HEK293 (cell line): ENCODE results near the gene RTKN.
A peak's percentile ranks its signal among the peaks of the same experiment; 100 is the strongest.
"Not testable (repeated sequence)": the region's sequence is repeated elsewhere in the genome, so short reads cannot be mapped to it uniquely, and the experiment has no call there.

Experiments
- CTCF ChIA-PET: fragments of 350-600 bp; formaldehyde crosslinking; extraction: SDS; loops from one replicate; lab custom pipeline; 2021; ENCODE audit warnings: antibody characterized with exemption; lab: Yijun Ruan, JAX
- POLR2A ChIA-PET: fragments of 300-600 bp; formaldehyde crosslinking; extraction: SDS; loops from one replicate; lab custom pipeline; 2020; ENCODE audit warnings: antibody characterized with exemption, inconsistent platforms; lab: Yijun Ruan, JAX
- H3K27ac ChIP-seq: fragments of 200-500 bp; sonication (Bioruptor generic); 2 replicates; pipeline ENCODE4 v1.5.1; 2014; ENCODE audit warnings: low read depth, low read length, control low read depth, inconsistent platforms; ENCODE audit errors: extremely low read depth
- H3K36me3 ChIP-seq, 2 experiments: fragments of 200-500 bp in 1 of 2; sonication (Bioruptor generic) in 1 of 2; 1 replicate in 1 of 2; 2 replicates in 1 of 2; pipeline ENCODE4 v1.5.1; 2014 to 2017; ENCODE audit warnings: inconsistent platforms in 2 of 2, low read length in 2 of 2; ENCODE audit not compliant: control insufficient read depth in 2 of 2, insufficient read depth in 1 of 2
- H3K4me1 ChIP-seq: fragments of 200-500 bp; sonication (Bioruptor generic); 2 replicates; pipeline ENCODE4 v1.5.1; 2014; ENCODE audit warnings: mild to moderate bottlenecking, low read length, inconsistent platforms; ENCODE audit not compliant: control insufficient read depth, insufficient read depth
- H3K4me3 ChIP-seq: 2 replicates; pipeline ENCODE4 v1.5.1; 2011; ENCODE audit warnings: low read depth, mild to moderate bottlenecking, control low read depth, low read length, moderate library complexity
- H3K9me3 ChIP-seq: fragments of 200-500 bp; sonication (Bioruptor generic); 2 replicates; pipeline ENCODE4 v1.5.1; 2014; ENCODE audit warnings: low read depth, low read length, inconsistent platforms; ENCODE audit not compliant: control insufficient read depth, insufficient read depth
- FEZF1 ChIP-seq: fragments of 450-650 bp; formaldehyde crosslinking; IDR thresholded peaks from 2 replicates; pipeline ENCODE4 v1.5.1; 2016; ENCODE audit warnings: missing biosample characterization, missing genetic modification characterization
- PRDM1 ChIP-seq: fragments of 450-650 bp; formaldehyde crosslinking; IDR thresholded peaks from 2 replicates; pipeline ENCODE4; 2016; ENCODE audit warnings: missing biosample characterization, missing genetic modification characterization
- SCRT1 ChIP-seq: fragments of 450-650 bp; formaldehyde crosslinking; IDR thresholded peaks from 2 replicates; pipeline ENCODE4 v1.5.1; 2016; ENCODE audit warnings: missing biosample characterization, missing genetic modification characterization, borderline replicate concordance
- TCF7L2 ChIP-seq: IDR thresholded peaks from 2 replicates; pipeline ENCODE4 v1.6.1; 2011; ENCODE audit warnings: low read depth, mild to moderate bottlenecking, inconsistent platforms, low read length, moderate library complexity, borderline replicate concordance
- ZFP69B ChIP-seq: fragments of 450-650 bp; formaldehyde crosslinking; IDR thresholded peaks from 2 replicates; pipeline ENCODE4 v1.5.1; 2016; ENCODE audit warnings: missing biosample characterization, missing genetic modification characterization
- ZNF114 ChIP-seq: fragments of 450-650 bp; formaldehyde crosslinking; IDR thresholded peaks from 2 replicates; pipeline ENCODE4 v1.5.0; 2017; ENCODE audit warnings: missing biosample characterization, missing genetic modification characterization
- ZNF121 ChIP-seq: fragments of 450-650 bp; formaldehyde crosslinking; IDR thresholded peaks from 2 replicates; pipeline ENCODE4 v1.5.1; 2016; ENCODE audit warnings: missing biosample characterization, missing genetic modification characterization
- ZNF138 ChIP-seq: fragments of 450-650 bp; formaldehyde crosslinking; IDR thresholded peaks from 2 replicates; pipeline ENCODE4 v1.5.1; 2016; ENCODE audit warnings: missing biosample characterization, missing genetic modification characterization, borderline replicate concordance
- ZNF169 ChIP-seq: fragments of 450-650 bp; formaldehyde crosslinking; IDR thresholded peaks from 2 replicates; pipeline ENCODE4 v1.5.1; 2016; ENCODE audit warnings: missing biosample characterization, missing genetic modification characterization
- ZNF335 ChIP-seq: fragments of 450-650 bp; formaldehyde crosslinking; conservative IDR thresholded peaks from 2 replicates; pipeline ENCODE4 v1.5.1; 2016; ENCODE audit warnings: missing biosample characterization, missing genetic modification characterization
- ZNF48 ChIP-seq: fragments of 450-650 bp; formaldehyde crosslinking; IDR thresholded peaks from 2 replicates; pipeline ENCODE4 v1.5.1; 2016; ENCODE audit warnings: missing biosample characterization, missing genetic modification characterization
- ZNF501 ChIP-seq: fragments of 450-650 bp; formaldehyde crosslinking; IDR thresholded peaks from 2 replicates; pipeline ENCODE4 v1.5.1; 2016; ENCODE audit warnings: missing biosample characterization, missing genetic modification characterization
- ZNF529 ChIP-seq: fragments of 450-650 bp; formaldehyde crosslinking; IDR thresholded peaks from 2 replicates; pipeline ENCODE4 v1.5.1; 2017; ENCODE audit warnings: missing genetic modification characterization, missing biosample characterization; ENCODE audit not compliant: insufficient replicate concordance
- ZNF621 ChIP-seq: fragments of 450-650 bp; formaldehyde crosslinking; IDR thresholded peaks from 2 replicates; pipeline ENCODE4 v1.5.1; 2017; ENCODE audit warnings: missing biosample characterization, missing genetic modification characterization
- ZNF623 ChIP-seq: fragments of 450-650 bp; formaldehyde crosslinking; IDR thresholded peaks from 2 replicates; pipeline ENCODE4 v1.5.1; 2016; ENCODE audit warnings: missing biosample characterization, missing genetic modification characterization
- ZNF664 ChIP-seq: fragments of 450-650 bp; formaldehyde crosslinking; IDR thresholded peaks from 2 replicates; pipeline ENCODE4 v1.5.1; 2016; ENCODE audit warnings: missing biosample characterization, missing genetic modification characterization
- ZNF707 ChIP-seq: fragments of 450-650 bp; formaldehyde crosslinking; IDR thresholded peaks from 2 replicates; pipeline ENCODE4 v1.5.1; 2016; ENCODE audit warnings: missing biosample characterization, missing genetic modification characterization
- TF ChIP-seq, protein P1 (sequence below): fragments of 450-650 bp; formaldehyde crosslinking; IDR thresholded peaks from 2 replicates; pipeline ENCODE4 v1.5.1; 2017; ENCODE audit warnings: missing biosample characterization, missing genetic modification characterization

The RTKN gene

DNA sequence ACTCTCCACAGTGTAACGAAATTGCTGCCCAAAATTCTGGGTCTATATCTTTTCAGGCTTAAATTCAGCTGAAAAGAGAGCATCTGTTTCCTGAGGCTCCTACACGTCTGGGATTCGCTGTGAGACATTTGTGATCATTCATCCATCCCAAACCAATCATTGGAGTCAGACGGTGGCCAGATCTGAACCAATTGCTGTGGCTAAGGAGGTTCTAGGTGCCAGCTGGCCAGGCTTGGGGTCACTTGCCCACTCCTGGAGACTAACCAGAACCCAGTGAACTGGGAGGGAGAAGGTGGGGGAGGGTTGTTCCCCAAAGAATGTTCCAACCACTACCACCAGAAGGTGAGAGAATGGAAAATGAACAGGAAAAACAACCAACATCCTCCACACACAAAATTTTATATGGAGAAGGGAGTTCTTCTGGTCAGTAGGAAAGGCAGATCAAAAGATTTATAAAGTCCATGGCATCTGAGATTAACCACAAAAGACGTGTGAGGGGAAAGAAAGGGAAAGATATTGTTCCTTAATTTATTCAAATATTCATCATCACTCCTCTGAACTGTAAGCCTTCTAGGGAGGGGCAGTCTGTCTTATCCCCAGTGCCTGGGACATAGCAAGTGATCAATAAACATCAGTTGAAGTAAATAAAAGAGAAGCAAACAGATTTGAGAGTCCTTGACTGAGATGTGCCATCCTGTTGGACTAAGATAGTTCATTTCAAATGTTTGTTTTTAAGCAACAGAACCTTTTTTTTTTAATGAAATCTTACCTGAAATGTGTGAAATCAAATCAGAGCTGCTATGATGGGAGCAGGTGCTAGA, 3.0 kb upstream of the RTKN start:
- ChIA-PET CTCF (interaction anchor here (0.6 kb wide), 2 partner anchors 13 to 669 kb away, joined by 3 read pairs; no protein-coding TSS in a partner anchor), POLR2A (interaction anchor here (0.8 kb wide), 1 partner anchor 13 kb away, joined by 4 read pairs; the partner anchor contains the start of gene WBP1)
- Histone ChIP-seq H3K27ac (no peak overlapping the region), H3K9me3 (no peaks in the 10 kb centered on the region), H3K4me1 (peaks cover 7% of the 10 kb centered on the region)
- TF ChIP-seq ZNF664 (tag by site-specific recombination) (0 out of 2 replicates have a peak, but pooled peaks have one; percentile 9), FEZF1 (tag by site-specific recombination) (peak; percentile 27; the same call in 1 of the 2 replicates), ZNF707 (tag by site-specific recombination) (no peak)
- TF ChIP-seq, all 188 proteins: peak for 2
- H3K36me3 ChIP-seq, result peaks cover 0 to 2% of the 10 kb centered on the region in 2 experiments; a peak in 1 of 3 replicates
- H3K4me3 ChIP-seq, result no peak overlapping the region; the same call in 1 of the 2 replicates

DNA sequence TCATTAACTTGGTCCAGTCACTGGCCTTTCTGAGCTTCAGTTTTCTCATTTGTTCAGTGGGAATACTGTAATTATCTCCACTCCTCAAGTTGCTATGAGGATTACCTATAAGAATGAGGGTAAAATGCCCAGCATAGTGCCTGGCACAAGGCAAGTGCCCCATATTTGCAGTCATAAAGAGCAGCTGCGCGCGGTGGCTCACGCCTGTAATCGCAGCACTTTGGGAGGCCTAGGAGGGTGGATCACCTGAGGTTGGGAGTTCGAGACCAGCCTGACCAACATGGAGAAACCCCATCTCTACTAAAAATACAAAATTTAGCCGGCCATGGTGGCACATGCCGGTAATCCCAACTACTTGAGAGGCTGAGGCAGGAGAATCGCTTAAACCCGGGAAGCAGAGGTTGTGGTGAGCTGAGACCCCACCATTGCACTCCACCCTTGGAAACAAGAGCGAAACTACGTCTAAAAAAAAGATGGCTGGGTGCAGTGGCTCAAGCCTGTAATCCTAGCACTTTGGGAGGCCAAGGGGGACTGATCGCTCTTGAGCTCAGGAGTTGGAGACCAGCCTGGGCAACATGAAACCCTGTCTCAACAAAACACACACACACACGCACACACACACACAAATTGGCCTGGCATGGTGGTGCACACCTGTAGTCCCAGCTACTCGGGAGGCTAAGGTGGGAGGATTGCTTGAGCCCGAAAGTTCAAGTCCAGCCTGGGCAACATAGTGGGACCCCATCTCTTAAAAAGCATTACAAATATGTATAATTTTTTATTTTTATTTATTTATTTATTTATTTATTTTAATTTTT, 953 bp upstream of the RTKN start:
- CTCF ChIA-PET, result interaction anchor here (0.7 to 1.1 kb wide), 4 partner anchors 12 to 157 kb away, joined by 3 to 4 read pairs (median 3); no protein-coding TSS in a partner anchor
- not testable (repeated sequence) for H3K9me3 ChIP-seq, H3K4me1 ChIP-seq
- POLR2A ChIA-PET, result interaction anchor here (0.6 to 1.7 kb wide), 3 partner anchors 10 to 15 kb away, joined by 3 to 7 read pairs (median 4); partner anchors contain the start of gene INO80B
- Histone ChIP-seq H3K4me3 (peak overlapping the region; percentile 56), H3K36me3 (peaks cover 0 to 23% of the 10 kb centered on the region in 2 experiments; a peak in 1 of 3 replicates), H3K27ac (peak overlapping the region; percentile 68; the same call in 1 of the 2 replicates)
- peak; percentile 62 for TF ChIP-seq ZNF121 (tag by site-specific recombination)
- TF ChIP-seq, protein P1, sequence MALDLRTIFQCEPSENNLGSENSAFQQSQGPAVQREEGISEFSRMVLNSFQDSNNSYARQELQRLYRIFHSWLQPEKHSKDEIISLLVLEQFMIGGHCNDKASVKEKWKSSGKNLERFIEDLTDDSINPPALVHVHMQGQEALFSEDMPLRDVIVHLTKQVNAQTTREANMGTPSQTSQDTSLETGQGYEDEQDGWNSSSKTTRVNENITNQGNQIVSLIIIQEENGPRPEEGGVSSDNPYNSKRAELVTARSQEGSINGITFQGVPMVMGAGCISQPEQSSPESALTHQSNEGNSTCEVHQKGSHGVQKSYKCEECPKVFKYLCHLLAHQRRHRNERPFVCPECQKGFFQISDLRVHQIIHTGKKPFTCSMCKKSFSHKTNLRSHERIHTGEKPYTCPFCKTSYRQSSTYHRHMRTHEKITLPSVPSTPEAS (tag by site-specific recombination), result peak; percentile 61

- H3K27ac ChIP-seq, result peak overlapping the region; percentile 68
- no peak for TF ChIP-seq ZNF529 (tag by site-specific recombination)
- TF ChIP-seq ZNF138 (tag by site-specific recombination), result no peak
- TF ChIP-seq ZFP69B, result no peak
- TF ChIP-seq SCRT1 (tag by site-specific recombination), result peak; percentile 85; the same call in 1 of the 2 replicates
- TF ChIP-seq ZNF169, result no peak
- TF ChIP-seq PRDM1, result no peak
- TF ChIP-seq ZNF501 (tag by site-specific recombination), result no peak
- TF ChIP-seq ZNF621 (tag by site-specific recombination), result no peak
- TF ChIP-seq ZNF623 (tag by site-specific recombination), result no peak
- TF ChIP-seq TCF7L2, result 0 out of 2 replicates have a peak, but pooled peaks have one; percentile 50
- no peak for TF ChIP-seq ZNF114 (tag by site-specific recombination)
- TF ChIP-seq ZNF335 (tag by site-specific recombination), result peak; percentile 42
- no peak for TF ChIP-seq ZNF48 (tag by site-specific recombination)
- CTCF ChIA-PET, result interaction anchor here (1.1 to 2.2 kb wide), 2 partner anchors 15 to 106 kb away, joined by 5 to 6 read pairs; no protein-coding TSS in a partner anchor
- peaks cover 0 to 29% of the 10 kb centered on the region in 2 experiments; a peak in 1 of 3 replicates for H3K36me3 ChIP-seq
- peak overlapping the region; percentile 56 for H3K4me3 ChIP-seq
- no peaks in the 10 kb centered on the region for H3K9me3 ChIP-seq
- H3K4me1 ChIP-seq, result peaks cover 7% of the 10 kb centered on the region
- POLR2A ChIA-PET, result interaction anchor here (1.2 to 2.4 kb wide), 9 partner anchors 10 to 263 kb away, joined by 3 to 40 read pairs (median 5); partner anchors contain the start of genes DCTN1, INO80B, MOB1A and MRPL53
These were observed 507 bp downstream of the RTKN start for GRCh38 chr2:74441170-74441689.
